Stimulated activated CD8-positive, alpha-beta memory T cell treated with anti-CD3 and anti-CD28 coated beads, Interleukin-4, amount 100 ng/mL, for 48 hours (primary cell): ENCODE results near the gene PORCN.
"Not testable (repeated sequence)": the region's sequence is repeated elsewhere in the genome, so short reads cannot be mapped to it uniquely, and the experiment has no call there.

Experiments
- DNase-seq: peaks from one replicate; pipeline ENCODE4 v3.0.0-alpha.2; 2020

The PORCN gene

DNA sequence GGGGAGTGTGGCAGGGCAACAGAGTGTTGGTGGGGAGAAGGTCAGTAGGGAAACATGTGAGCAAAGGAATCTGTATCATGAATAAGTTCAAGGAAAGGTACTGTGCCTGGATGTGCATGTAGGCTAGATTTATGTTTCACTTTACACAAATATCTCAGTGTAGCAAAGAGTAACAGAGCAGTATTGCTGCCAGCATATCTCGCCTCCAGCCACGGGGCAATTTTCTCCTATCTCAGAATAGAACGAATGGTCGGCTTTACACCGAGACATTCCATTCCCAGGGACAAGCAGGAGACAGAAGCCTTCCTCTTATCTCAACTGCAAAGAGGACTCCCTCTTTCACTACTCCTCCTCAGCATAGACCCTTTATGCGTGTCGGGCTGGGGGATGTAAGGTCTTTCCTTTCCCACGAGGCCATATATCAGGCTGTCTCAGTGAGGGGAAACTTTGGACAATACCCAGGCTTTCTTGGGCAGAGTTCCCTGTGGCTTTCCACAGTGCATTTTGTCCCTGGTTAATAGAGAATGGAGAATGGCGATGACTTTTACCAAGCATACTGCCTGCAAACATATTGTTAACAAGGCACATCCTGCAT, 47.0 kb downstream of the PORCN start:
- DNase-seq: not testable (repeated sequence)

- no peak for DNase-seq
Observed at GRCh38 chrX:48558271-48558670, 49.5 kb downstream of the PORCN start.

DNA sequence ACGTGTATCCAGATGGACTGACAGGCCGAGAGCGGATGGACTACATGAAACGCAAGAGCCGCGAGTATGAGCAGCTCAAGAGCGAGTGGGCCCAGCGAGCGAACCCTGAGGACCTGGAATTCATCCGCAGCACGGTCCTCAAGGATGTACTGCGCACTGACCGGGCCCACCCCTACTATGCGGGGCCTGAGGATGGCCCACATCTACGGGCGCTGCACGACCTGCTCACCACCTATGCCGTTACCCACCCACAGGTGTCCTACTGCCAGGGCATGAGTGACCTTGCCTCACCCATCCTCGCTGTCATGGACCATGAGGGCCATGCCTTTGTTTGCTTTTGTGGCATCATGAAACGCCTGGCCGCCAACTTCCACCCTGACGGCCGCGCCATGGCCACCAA, 50.8 kb downstream of the PORCN start:
- no peak for DNase-seq

GRCh38 chrX:48560056-48560455, 51.3 kb downstream of the PORCN start:
- no peak for DNase-seq

- DNase-seq: no peak
Observed at GRCh38 chrX:48560681-48561080, 51.9 kb downstream of the PORCN start.

DNA sequence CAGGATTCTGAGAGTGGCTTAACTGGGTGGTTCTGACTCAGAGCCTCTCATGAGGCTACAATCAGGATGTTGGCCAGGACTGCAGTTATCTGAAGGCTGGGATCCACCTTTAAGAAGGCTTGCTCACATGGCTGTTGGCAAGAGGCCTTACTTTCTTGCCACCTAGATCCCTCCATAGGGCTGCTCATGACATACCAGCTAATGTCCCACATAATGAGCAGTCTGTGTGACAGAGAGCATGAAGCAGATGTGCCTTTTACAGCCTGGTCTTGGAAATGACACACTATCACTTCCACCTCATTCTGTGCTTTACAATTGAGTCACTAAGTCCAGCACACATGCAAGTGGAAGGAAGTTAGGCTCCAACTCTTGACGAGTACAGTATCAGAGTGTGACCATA, 61.2 kb downstream of the PORCN start:
- DNase-seq: no peak
